Esophagus muscularis mucosa (tissue), 4 donors: Measurements from ENCODE around the gene NAV3. TPM values are rescaled to one million over a fixed set of nuclear protein-coding genes. Genes with fewer than 3 reads are reported as not detected.

Experiments used
- DNase-seq: peaks from one replicate; pipeline ENCODE4 v3.0.0-alpha.2; 2017; ENCODE audit errors: extremely low spot score
- H3K27ac ChIP-seq, 4 donors: fragments of 200-600 bp; sonication (generic); replicated peaks in 1 of 4; 1 replicate in 3 of 4; 2 replicates in 1 of 4; pipeline ENCODE4 v1.5.1; 2016 to 2019; ENCODE audit warnings: mild to moderate bottlenecking in 1 of 4
- H3K27me3 ChIP-seq, 4 donors: fragments of 200-600 bp; sonication (generic); one replicate each; pipeline versions ENCODE4 v1.5.1 to v1.6.0; 2016 to 2019
- H3K36me3 ChIP-seq, 4 donors: fragments of 200-600 bp; sonication (generic); one replicate each; pipeline ENCODE4 v1.5.1; 2016 to 2019
- H3K4me1 ChIP-seq, 4 donors: fragments of 200-600 bp; sonication (generic); one replicate each; pipeline ENCODE4 v1.5.1; 2016 to 2019
- H3K4me3 ChIP-seq, 4 donors: fragments of 200-600 bp; sonication (generic); 1 replicate in 2 of 4; 2 replicates in 2 of 4; pipeline ENCODE4 v1.5.1; 2016 to 2019; ENCODE audit warnings: mild to moderate bottlenecking in 4 of 4, moderate library complexity in 1 of 4
- H3K9me3 ChIP-seq, 4 donors: fragments of 200-600 bp; sonication (generic); 1 replicate in 3 of 4; 2 replicates in 1 of 4; pipeline ENCODE4 v1.5.1; 2016 to 2019
- EP300 ChIP-seq: sonication (generic); formaldehyde crosslinking; IDR thresholded peaks from one replicate; pipeline ENCODE4 v1.6.1; 2017; ENCODE audit warnings: antibody characterized with exemption
- POLR2A ChIP-seq: fragments of 450-650 bp; IDR thresholded peaks from one replicate; pipeline ENCODE4 v1.6.1; 2017; ENCODE audit warnings: antibody characterized with exemption, moderate library complexity, mild to moderate bottlenecking, low read depth
- POLR2AphosphoS5 ChIP-seq, 2 donors: sonication (generic); formaldehyde crosslinking; IDR thresholded peaks; one replicate each; pipeline ENCODE4 v1.6.1; 2017; ENCODE audit warnings: antibody characterized with exemption in 2 of 2
- WGBS: methylation state at CpG from one replicate; pipeline ENCODE4 v1.1.5; 2018; 5-methylcytosine and 5-hydroxymethylcytosine counted together
- intact Hi-C: fragments of 100-400 bp; cut with DNase I; formaldehyde crosslinking; loops from one replicate; pipeline ENCODE4 v1.15.1; 2023
- total RNA-seq, 4 donors: library from RNA; depleted of rRNA; stranded (reverse); fragments of >200 nt; gene quantifications; one replicate each; pipeline versions ENCODE4 v1.1.0 to v1.2.1, GENCODE V29; 2016
- TF ChIP-seq, protein P1 (sequence below), 3 experiments: fragments of 200-600 bp in 2 of 3; fragments of 450-650 bp in 1 of 3; sonication (generic) in 2 of 3; IDR thresholded peaks; one replicate each; pipeline ENCODE4 v1.5.1; 2017 to 2019; ENCODE audit warnings: antibody characterized with exemption in 3 of 3, mild to moderate bottlenecking in 2 of 3, moderate library complexity in 1 of 3

NAV3 gene
- total RNA-seq, 4 donors from 2014 or later: 4.3 to 9.6 (median 5.4) TPM

DNA sequence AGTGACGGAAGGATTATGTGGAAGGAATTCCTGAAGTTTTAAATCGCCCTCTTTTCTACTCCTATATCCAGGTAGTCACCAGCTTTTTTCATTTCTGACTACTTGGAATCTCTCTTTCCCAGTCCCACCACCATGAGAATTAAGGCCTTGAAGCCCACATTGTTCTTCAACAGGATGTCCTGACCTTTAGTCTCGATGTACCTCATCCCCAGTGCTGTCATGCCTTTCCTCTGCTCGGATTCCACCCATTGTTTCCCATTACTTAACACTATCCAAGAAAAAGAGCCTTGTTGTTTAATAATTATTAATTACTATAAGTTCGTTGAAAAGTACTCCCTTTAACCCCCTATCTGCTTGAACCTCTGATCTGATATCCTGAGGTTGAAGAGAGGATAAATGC lies 44.0 kb upstream of the NAV3 start:
- no peaks in the 10 kb centered on the region for H3K4me1 ChIP-seq
- H3K36me3 ChIP-seq: no peaks in the 10 kb centered on the region
- intact Hi-C loops: no loop called here
- 66% methylated on average over 5 of the region's 5 CpGs for WGBS
- H3K27ac ChIP-seq: no peak overlapping the region
- no peaks in the 10 kb centered on the region for H3K27me3 ChIP-seq
- no peak for DNase-seq
- TF ChIP-seq, protein P1, sequence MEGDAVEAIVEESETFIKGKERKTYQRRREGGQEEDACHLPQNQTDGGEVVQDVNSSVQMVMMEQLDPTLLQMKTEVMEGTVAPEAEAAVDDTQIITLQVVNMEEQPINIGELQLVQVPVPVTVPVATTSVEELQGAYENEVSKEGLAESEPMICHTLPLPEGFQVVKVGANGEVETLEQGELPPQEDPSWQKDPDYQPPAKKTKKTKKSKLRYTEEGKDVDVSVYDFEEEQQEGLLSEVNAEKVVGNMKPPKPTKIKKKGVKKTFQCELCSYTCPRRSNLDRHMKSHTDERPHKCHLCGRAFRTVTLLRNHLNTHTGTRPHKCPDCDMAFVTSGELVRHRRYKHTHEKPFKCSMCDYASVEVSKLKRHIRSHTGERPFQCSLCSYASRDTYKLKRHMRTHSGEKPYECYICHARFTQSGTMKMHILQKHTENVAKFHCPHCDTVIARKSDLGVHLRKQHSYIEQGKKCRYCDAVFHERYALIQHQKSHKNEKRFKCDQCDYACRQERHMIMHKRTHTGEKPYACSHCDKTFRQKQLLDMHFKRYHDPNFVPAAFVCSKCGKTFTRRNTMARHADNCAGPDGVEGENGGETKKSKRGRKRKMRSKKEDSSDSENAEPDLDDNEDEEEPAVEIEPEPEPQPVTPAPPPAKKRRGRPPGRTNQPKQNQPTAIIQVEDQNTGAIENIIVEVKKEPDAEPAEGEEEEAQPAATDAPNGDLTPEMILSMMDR (IDR thresholded peaks at IDR 0.05): no peak
- TF ChIP-seq POLR2AphosphoS5 (IDR thresholded peaks at IDR 0.05): no peak
- TF ChIP-seq POLR2A: no peak
- no peak for TF ChIP-seq EP300
- no peak overlapping the region for H3K4me3 ChIP-seq
- no peaks in the 10 kb centered on the region for H3K9me3 ChIP-seq

DNA sequence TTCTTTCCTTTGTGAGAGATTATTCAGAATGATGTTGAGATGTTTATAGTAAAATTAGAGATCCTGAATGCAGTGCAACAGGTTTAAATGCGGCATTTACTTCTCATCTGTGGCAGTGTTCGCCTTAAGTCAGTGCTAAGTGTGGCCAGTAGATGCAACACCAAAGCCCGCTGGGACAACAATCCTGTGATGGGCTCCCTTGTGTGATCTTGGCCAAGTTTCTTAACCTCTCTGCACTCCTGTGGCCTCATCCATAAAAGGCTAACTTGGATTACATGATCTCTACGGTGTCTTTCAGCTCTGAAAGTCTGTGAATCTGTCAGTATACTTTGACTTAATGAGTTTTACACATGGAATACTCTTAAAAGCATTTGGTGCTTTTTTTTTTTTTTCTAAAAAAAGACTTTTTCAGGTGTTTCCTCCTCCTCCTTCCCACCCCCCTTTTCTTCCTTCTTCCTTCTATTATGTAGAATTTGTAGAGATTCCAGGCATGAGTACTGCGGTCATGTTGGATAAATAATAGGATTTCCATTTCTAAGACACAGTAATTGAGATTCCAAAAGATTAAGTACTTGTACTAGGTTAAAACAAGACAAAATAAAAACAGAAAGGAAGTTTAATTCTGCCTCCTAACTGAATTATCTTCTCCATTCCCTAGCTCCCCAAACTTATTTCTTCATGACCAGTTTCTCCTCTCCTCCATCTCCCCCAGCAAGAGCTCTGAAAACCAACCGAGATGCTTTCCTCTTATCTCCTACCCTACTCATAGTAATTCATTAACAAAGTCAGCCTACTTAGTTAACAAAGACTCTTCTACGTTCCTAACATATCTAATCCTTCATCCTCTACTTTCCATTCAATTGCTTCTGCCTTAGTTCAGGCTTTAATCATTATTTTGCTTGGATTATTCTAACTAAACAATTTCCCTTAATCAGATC lies 42.2 kb upstream of the NAV3 start:
- Histone ChIP-seq H3K4me3 (no peak overlapping the region), H3K9me3 (no peaks in the 10 kb centered on the region), H3K36me3 (no peaks in the 10 kb centered on the region), H3K4me1 (no peaks in the 10 kb centered on the region), H3K27me3 (no peaks in the 10 kb centered on the region), H3K27ac (no peak overlapping the region)
- TF ChIP-seq, protein P1 (IDR thresholded peaks at IDR 0.05): no peak
- no peak for TF ChIP-seq EP300
- TF ChIP-seq POLR2A: no peak
- TF ChIP-seq POLR2AphosphoS5 (IDR thresholded peaks at IDR 0.05): no peak
- 67% methylated on average over 7 of the region's 7 CpGs for WGBS
- no peak for DNase-seq
- intact Hi-C loops: no loop called here

DNA sequence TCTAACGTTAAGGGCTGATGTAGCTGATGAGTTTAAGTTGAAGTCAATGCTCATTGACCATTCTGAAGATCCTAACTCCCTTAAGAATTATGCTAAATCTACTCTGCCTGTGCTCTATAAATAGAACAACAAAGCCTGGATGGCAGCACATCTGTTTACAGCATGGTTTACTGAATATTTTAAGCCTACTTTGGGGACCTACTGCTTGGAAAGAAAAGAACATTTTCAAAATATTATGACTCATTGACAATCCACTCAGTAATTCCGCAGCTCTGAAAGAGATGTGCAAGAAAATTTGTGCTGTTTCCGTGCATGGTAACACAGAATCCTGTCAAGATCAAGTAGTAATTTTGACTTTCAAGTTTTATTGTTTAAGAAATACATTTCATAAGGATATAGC lies 35.0 kb upstream of the NAV3 start:
- intact Hi-C loops: no loop called here
- Histone ChIP-seq H3K9me3 (no peaks in the 10 kb centered on the region), H3K36me3 (no peaks in the 10 kb centered on the region), H3K27ac (no peak overlapping the region), H3K27me3 (no peaks in the 10 kb centered on the region), H3K4me1 (no peaks in the 10 kb centered on the region), H3K4me3 (no peak overlapping the region)
- TF ChIP-seq, protein P1 (IDR thresholded peaks at IDR 0.05): no peak
- no peak for TF ChIP-seq POLR2AphosphoS5 (IDR thresholded peaks at IDR 0.05)
- no peak for DNase-seq
- WGBS: 76% methylated on average over 3 of the region's 3 CpGs

- TF ChIP-seq, protein P1 (IDR thresholded peaks at IDR 0.05): no peak
- no peak for TF ChIP-seq EP300
- TF ChIP-seq POLR2AphosphoS5 (IDR thresholded peaks at IDR 0.05): no peak
- TF ChIP-seq POLR2A: no peak
- no peaks in the 10 kb centered on the region for H3K27me3 ChIP-seq
- H3K27ac ChIP-seq: no peak overlapping the region
- no peaks in the 10 kb centered on the region for H3K4me1 ChIP-seq
- intact Hi-C loops: no loop called here
- H3K9me3 ChIP-seq: no peaks in the 10 kb centered on the region
- no peaks in the 10 kb centered on the region for H3K36me3 ChIP-seq
- 75% methylated on average over 1 of the region's 1 CpG for whole genome bisulfite sequencing
- H3K4me3 ChIP-seq: no peak overlapping the region
- no peak for DNase-seq
Observed at GRCh38 chr12:77796775-77797174, 33.9 kb upstream of the NAV3 start.
